HEK293 (cell line): ENCODE measurements around the gene SYNGR4.

Experiments used
- BCL11A ChIP-seq: fragments of 450-650 bp; formaldehyde crosslinking; IDR thresholded peaks from 2 replicates; pipeline ENCODE4 v1.5.1; 2016; ENCODE audit warnings: low read depth, missing biosample characterization, missing genetic modification characterization
- FEZF1 ChIP-seq: fragments of 450-650 bp; formaldehyde crosslinking; IDR thresholded peaks from 2 replicates; pipeline ENCODE4 v1.5.1; 2016; ENCODE audit warnings: missing biosample characterization, missing genetic modification characterization
- KLF1 ChIP-seq: fragments of 450-650 bp; formaldehyde crosslinking; IDR thresholded peaks from 2 replicates; pipeline ENCODE4 v1.5.1; 2016; ENCODE audit warnings: missing biosample characterization, missing genetic modification characterization
- PRDM2 ChIP-seq: fragments of 450-650 bp; formaldehyde crosslinking; IDR thresholded peaks from 2 replicates; pipeline ENCODE4 v1.5.1; 2016; ENCODE audit warnings: missing biosample characterization, missing genetic modification characterization, borderline replicate concordance
- REST ChIP-seq: fragments of 450-650 bp; formaldehyde crosslinking; IDR thresholded peaks from 2 replicates; pipeline ENCODE4 v1.5.1; 2016; ENCODE audit warnings: missing biosample characterization, missing genetic modification characterization
- SETDB1 ChIP-seq: IDR thresholded peaks from one replicate; pipeline ENCODE4 v1.6.1; 2017; ENCODE audit warnings: mild to moderate bottlenecking, low read length, moderate library complexity, mixed read lengths; ENCODE audit not compliant: insufficient read length
- TRIM28 ChIP-seq: IDR thresholded peaks from 2 replicates; pipeline ENCODE4 v1.6.1; 2011; ENCODE audit warnings: low read length, control low read depth, borderline replicate concordance
- YY1 ChIP-seq: fragments of 450-650 bp; formaldehyde crosslinking; IDR thresholded peaks from 2 replicates; pipeline ENCODE4 v1.5.1; 2018; ENCODE audit warnings: missing biosample characterization, missing genetic modification characterization
- ZBTB17 ChIP-seq: fragments of 450-650 bp; formaldehyde crosslinking; IDR thresholded peaks from 2 replicates; pipeline ENCODE4 v1.5.1; 2016; ENCODE audit warnings: missing biosample characterization, missing genetic modification characterization
- ZFP69B ChIP-seq: fragments of 450-650 bp; formaldehyde crosslinking; IDR thresholded peaks from 2 replicates; pipeline ENCODE4 v1.5.1; 2016; ENCODE audit warnings: missing biosample characterization, missing genetic modification characterization
- ZNF175 ChIP-seq: fragments of 450-650 bp; formaldehyde crosslinking; IDR thresholded peaks from 2 replicates; pipeline ENCODE4 v1.5.1; 2016; ENCODE audit warnings: missing biosample characterization, missing genetic modification characterization
- ZNF19 ChIP-seq: fragments of 450-650 bp; formaldehyde crosslinking; IDR thresholded peaks from 2 replicates; pipeline ENCODE4; 2016; ENCODE audit warnings: missing biosample characterization, missing genetic modification characterization, low read depth
- ZNF23 ChIP-seq: fragments of 450-650 bp; formaldehyde crosslinking; IDR thresholded peaks from 2 replicates; pipeline ENCODE4 v1.5.1; 2016; ENCODE audit warnings: missing biosample characterization, missing genetic modification characterization, borderline replicate concordance
- ZNF239 ChIP-seq: fragments of 450-650 bp; formaldehyde crosslinking; IDR thresholded peaks from 2 replicates; pipeline ENCODE4 v1.5.1; 2016; ENCODE audit warnings: missing biosample characterization, missing genetic modification characterization
- ZNF280D ChIP-seq: fragments of 450-650 bp; formaldehyde crosslinking; IDR thresholded peaks from 2 replicates; pipeline ENCODE4 v1.5.1; 2016; ENCODE audit warnings: missing biosample characterization, missing genetic modification characterization
- ZNF433 ChIP-seq: fragments of 450-650 bp; formaldehyde crosslinking; IDR thresholded peaks from 2 replicates; pipeline ENCODE4 v1.5.1; 2016; ENCODE audit warnings: missing biosample characterization, missing genetic modification characterization, low read depth
- ZNF518A ChIP-seq: fragments of 450-650 bp; formaldehyde crosslinking; conservative IDR thresholded peaks from 2 replicates; pipeline ENCODE4 v1.5.1; 2016; ENCODE audit warnings: low read depth, missing biosample characterization, missing genetic modification characterization
- ZNF548 ChIP-seq: fragments of 450-650 bp; formaldehyde crosslinking; IDR thresholded peaks from 2 replicates; pipeline ENCODE4 v1.5.1; 2016; ENCODE audit warnings: missing biosample characterization, missing genetic modification characterization
- ZNF549 ChIP-seq: fragments of 450-650 bp; IDR thresholded peaks from 2 replicates; pipeline ENCODE4 v1.5.1; 2018; ENCODE audit warnings: missing biosample characterization, missing genetic modification characterization, mild to moderate bottlenecking, inconsistent platforms, moderate library complexity
- ZNF596 ChIP-seq: fragments of 450-650 bp; IDR thresholded peaks from 2 replicates; pipeline ENCODE4 v1.5.0; 2018; ENCODE audit warnings: missing biosample characterization, mild to moderate bottlenecking, missing genetic modification characterization, moderate library complexity
- ZNF701 ChIP-seq: fragments of 450-650 bp; formaldehyde crosslinking; IDR thresholded peaks from 2 replicates; pipeline ENCODE4 v1.5.1; 2016; ENCODE audit warnings: missing biosample characterization, missing genetic modification characterization
- ZNF791 ChIP-seq: fragments of 450-650 bp; formaldehyde crosslinking; IDR thresholded peaks from 2 replicates; pipeline ENCODE4 v1.5.1; 2016; ENCODE audit warnings: missing biosample characterization, missing genetic modification characterization

Gene SYNGR4

GRCh38 chr19:48390188-48391099 lies 26.3 kb downstream of the SYNGR4 start (continued):
- TF ChIP-seq PRDM2 (tag by site-specific recombination) (no peak), TRIM28 (no peak), ZBTB17 (tag by site-specific recombination) (no peak; the same call in 1 of the 2 replicates), YY1 (no peak), FEZF1 (tag by site-specific recombination) (no peak), ZFP69B (tag by site-specific recombination) (peak; percentile 71), KLF1 (tag by site-specific recombination) (peak; percentile 51), ZNF549 (no peak), BCL11A (no peak), ZNF518A (tag by site-specific recombination) (no peak), ZNF791 (tag by site-specific recombination) (no peak), ZNF701 (tag by site-specific recombination) (no peak), ZNF433 (tag by site-specific recombination) (no peak), ZNF23 (tag by site-specific recombination) (no peak), ZNF175 (tag by site-specific recombination) (no peak), ZNF19 (tag by site-specific recombination) (no peak), ZNF239 (tag by site-specific recombination) (0 out of 2 replicates have a peak, but pooled peaks have one; percentile 43), ZNF548 (no peak), REST (peak; percentile 65; the same call in 1 of the 2 replicates), SETDB1 (no peak), ZNF280D (tag by site-specific recombination) (no peak), ZNF596 (tag by site-specific recombination) (peak; percentile 93)
